Measurements from ENCODE around the gene HOMER2. TPM values are rescaled to one million over a fixed set of nuclear protein-coding genes. Genes with fewer than 3 reads are reported as not detected.

HOMER2 gene
- total RNA-seq, 2 donors from 2014 or later: 1.8 to 4.9 TPM

GRCh38 chr15:82890995-82891390 lies 61.5 kb downstream of the HOMER2 start:
- Histone ChIP-seq H3K36me3 (no peaks in the 10 kb centered on the region), H3K27ac (no peak overlapping the region), H3K4me3 (no peak overlapping the region), H3K4me1 (ENCODE audit: control insufficient read depth in 1 of 2, low read depth in 2 of 2) (no peaks in the 10 kb centered on the region), H3K27me3 (replicated peaks; ENCODE audit: insufficient read depth) (no peaks in the 10 kb centered on the region), H3K9me3 (no peaks in the 10 kb centered on the region)
- no peak for DNase-seq (ENCODE audit: low spot score)
- no peak for ATAC-seq (ENCODE audit: insufficient number of reproducible peaks, low FRiP score, low read depth)
- no peak for TF ChIP-seq CTCF (IDR thresholded peaks at IDR 0.05)

- H3K36me3 ChIP-seq: no peaks in the 10 kb centered on the region
- no peak overlapping the region for H3K27ac ChIP-seq
- no peak for ATAC-seq (ENCODE audit: insufficient number of reproducible peaks, low FRiP score, low read depth)
- no peaks in the 10 kb centered on the region for H3K4me1 ChIP-seq (ENCODE audit: control insufficient read depth in 1 of 2, low read depth in 2 of 2)
- H3K9me3 ChIP-seq: no peaks in the 10 kb centered on the region
- H3K4me3 ChIP-seq: no peak overlapping the region
- no peak for DNase-seq (ENCODE audit: low spot score)
- no peak for TF ChIP-seq CTCF (IDR thresholded peaks at IDR 0.05)
- no peaks in the 10 kb centered on the region for H3K27me3 ChIP-seq (replicated peaks; ENCODE audit: insufficient read depth)
Observed at GRCh38 chr15:82890338-82890994, 62.1 kb downstream of the HOMER2 start.

GRCh38 chr15:82882273-82882928 lies 70.1 kb downstream of the HOMER2 start:
- Histone ChIP-seq H3K4me1 (ENCODE audit: control insufficient read depth in 1 of 2, low read depth in 2 of 2) (no peaks in the 10 kb centered on the region), H3K36me3 (no peaks in the 10 kb centered on the region), H3K27me3 (replicated peaks; ENCODE audit: insufficient read depth) (no peaks in the 10 kb centered on the region), H3K4me3 (no peak overlapping the region), H3K27ac (no peak overlapping the region), H3K9me3 (no peaks in the 10 kb centered on the region)
- no peak for TF ChIP-seq CTCF (IDR thresholded peaks at IDR 0.05)
- ATAC-seq (ENCODE audit: insufficient number of reproducible peaks, low FRiP score, low read depth) (no peak), DNase-seq (ENCODE audit: low spot score) (no peak)

- no peak for TF ChIP-seq CTCF (IDR thresholded peaks at IDR 0.05)
- no peaks in the 10 kb centered on the region for H3K27me3 ChIP-seq (replicated peaks; ENCODE audit: insufficient read depth)
- no peak for DNase-seq (ENCODE audit: low spot score)
Observed at GRCh38 chr15:82881747-82882146, 70.8 kb downstream of the HOMER2 start.

GRCh38 chr15:82880704-82881103 lies 71.8 kb downstream of the HOMER2 start:
- ATAC-seq (ENCODE audit: insufficient number of reproducible peaks, low FRiP score, low read depth): no peak
- DNase-seq (ENCODE audit: low spot score): no peak

More at GRCh38 chr15:82881747-82882146, 70.8 kb downstream of the HOMER2 start:
- Histone ChIP-seq H3K9me3 (no peaks in the 10 kb centered on the region), H3K4me1 (ENCODE audit: control insufficient read depth in 1 of 2, low read depth in 2 of 2) (no peaks in the 10 kb centered on the region), H3K36me3 (no peaks in the 10 kb centered on the region), H3K27ac (no peak overlapping the region), H3K4me3 (no peak overlapping the region)
- no peak for ATAC-seq (ENCODE audit: insufficient number of reproducible peaks, low FRiP score, low read depth)

More at GRCh38 chr15:82880704-82881103, 71.8 kb downstream of the HOMER2 start:
- TF ChIP-seq CTCF (IDR thresholded peaks at IDR 0.05): no peak
- H3K4me3 ChIP-seq: no peak overlapping the region
- H3K27ac ChIP-seq: no peak overlapping the region
- H3K9me3 ChIP-seq: no peaks in the 10 kb centered on the region
- H3K36me3 ChIP-seq: no peaks in the 10 kb centered on the region
- H3K4me1 ChIP-seq (ENCODE audit: control insufficient read depth in 1 of 2, low read depth in 2 of 2): no peaks in the 10 kb centered on the region
- no peaks in the 10 kb centered on the region for H3K27me3 ChIP-seq (replicated peaks; ENCODE audit: insufficient read depth)
